Measurements from ENCODE around the gene SLC12A5.

- TF ChIP-seq, protein P1, sequence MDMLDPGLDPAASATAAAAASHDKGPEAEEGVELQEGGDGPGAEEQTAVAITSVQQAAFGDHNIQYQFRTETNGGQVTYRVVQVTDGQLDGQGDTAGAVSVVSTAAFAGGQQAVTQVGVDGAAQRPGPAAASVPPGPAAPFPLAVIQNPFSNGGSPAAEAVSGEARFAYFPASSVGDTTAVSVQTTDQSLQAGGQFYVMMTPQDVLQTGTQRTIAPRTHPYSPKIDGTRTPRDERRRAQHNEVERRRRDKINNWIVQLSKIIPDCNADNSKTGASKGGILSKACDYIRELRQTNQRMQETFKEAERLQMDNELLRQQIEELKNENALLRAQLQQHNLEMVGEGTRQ (IDR thresholded peaks at IDR 0.05), result no peak
- no peak for TF ChIP-seq POLR2A (IDR thresholded peaks at IDR 0.05; ENCODE audit: low read length)
- TF ChIP-seq MAZ (IDR thresholded peaks at IDR 0.05; ENCODE audit: borderline replicate concordance, low read depth, low read length), result no peak
- TF ChIP-seq, protein P2, sequence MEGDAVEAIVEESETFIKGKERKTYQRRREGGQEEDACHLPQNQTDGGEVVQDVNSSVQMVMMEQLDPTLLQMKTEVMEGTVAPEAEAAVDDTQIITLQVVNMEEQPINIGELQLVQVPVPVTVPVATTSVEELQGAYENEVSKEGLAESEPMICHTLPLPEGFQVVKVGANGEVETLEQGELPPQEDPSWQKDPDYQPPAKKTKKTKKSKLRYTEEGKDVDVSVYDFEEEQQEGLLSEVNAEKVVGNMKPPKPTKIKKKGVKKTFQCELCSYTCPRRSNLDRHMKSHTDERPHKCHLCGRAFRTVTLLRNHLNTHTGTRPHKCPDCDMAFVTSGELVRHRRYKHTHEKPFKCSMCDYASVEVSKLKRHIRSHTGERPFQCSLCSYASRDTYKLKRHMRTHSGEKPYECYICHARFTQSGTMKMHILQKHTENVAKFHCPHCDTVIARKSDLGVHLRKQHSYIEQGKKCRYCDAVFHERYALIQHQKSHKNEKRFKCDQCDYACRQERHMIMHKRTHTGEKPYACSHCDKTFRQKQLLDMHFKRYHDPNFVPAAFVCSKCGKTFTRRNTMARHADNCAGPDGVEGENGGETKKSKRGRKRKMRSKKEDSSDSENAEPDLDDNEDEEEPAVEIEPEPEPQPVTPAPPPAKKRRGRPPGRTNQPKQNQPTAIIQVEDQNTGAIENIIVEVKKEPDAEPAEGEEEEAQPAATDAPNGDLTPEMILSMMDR (IDR thresholded peaks at IDR 0.05), result no peak
- TF ChIP-seq SMC3 (IDR thresholded peaks at IDR 0.05), result no peak
- TF ChIP-seq EP300 (IDR thresholded peaks at IDR 0.05), result no peak
- TF ChIP-seq CHD2 (IDR thresholded peaks at IDR 0.05; ENCODE audit: low read length, partially characterized antibody), result no peak
- no peak for TF ChIP-seq CEBPB (IDR thresholded peaks at IDR 0.05)
Measured at GRCh38 chr20:45998761-45999160, 30.3 kb upstream of the SLC12A5 start.
